Cardiac muscle cell (in vitro differentiated cells and primary cell): ENCODE results near the gene TMEM126A. TPM values are rescaled to one million over a fixed set of nuclear protein-coding genes. Genes with fewer than 3 reads are reported as not detected.
A peak's percentile ranks its signal among the peaks of the same experiment; 100 is the strongest.
"Not testable (repeated sequence)": the region's sequence is repeated elsewhere in the genome, so short reads cannot be mapped to it uniquely, and the experiment has no call there.

Experiments
- DNase-seq, 2 donors: peaks; one replicate each; pipeline versions ENCODE4 v3.0.0 to v3.0.0-alpha.2; 2010 to 2017; ENCODE audit warnings: low read depth in 1 of 2, low spot score in 1 of 2
- H3K27ac ChIP-seq: fragments of 200-600 bp; sonication (generic); 2 replicates; pipeline ENCODE4 v1.5.1; 2016
- H3K27me3 ChIP-seq: fragments of 200-600 bp; sonication (generic); 2 replicates; pipeline ENCODE4 v1.6.0; 2016; ENCODE audit warnings: control low read depth
- H3K36me3 ChIP-seq: fragments of 200-600 bp; sonication (generic); 2 replicates; pipeline ENCODE4 v1.5.1; 2016; ENCODE audit warnings: control low read depth
- H3K4me1 ChIP-seq: fragments of 200-600 bp; sonication (generic); 2 replicates; pipeline ENCODE4 v1.8.1; 2017; ENCODE audit warnings: low read depth, mild to moderate bottlenecking, mixed run types
- H3K4me3 ChIP-seq: fragments of 200-600 bp; sonication (generic); 2 replicates; pipeline ENCODE4 v1.5.1; 2016; ENCODE audit warnings: mild to moderate bottlenecking
- H3K9me3 ChIP-seq: fragments of 200-600 bp; sonication (generic); 2 replicates; pipeline ENCODE4 v1.5.1; 2017; ENCODE audit warnings: low read depth, mild to moderate bottlenecking, control low read depth
- polyA plus RNA-seq: library from polyadenylated mRNA; unstranded; fragments of >200 nt; fragmentation: Nextera tagmentation; extraction: Ambion mirVana; gene quantifications from 2 replicates; pipeline ENCODE4 v1.2.1, GENCODE V29; 2016
- total RNA-seq: library from RNA; depleted of rRNA; stranded (reverse); fragments of >200 nt; gene quantifications from 2 replicates; pipeline ENCODE4 v1.2.3, GENCODE V29; 2016
- TF ChIP-seq, protein P1 (sequence below): IDR thresholded peaks from 2 replicates; pipeline ENCODE4 v1.5.1; 2012; ENCODE audit warnings: low read depth, mild to moderate bottlenecking, low read length

TMEM126A gene
- total and polyA plus RNA-seq, 2 experiments from 2014 or later, result 13.1 to 42.9 TPM

DNA sequence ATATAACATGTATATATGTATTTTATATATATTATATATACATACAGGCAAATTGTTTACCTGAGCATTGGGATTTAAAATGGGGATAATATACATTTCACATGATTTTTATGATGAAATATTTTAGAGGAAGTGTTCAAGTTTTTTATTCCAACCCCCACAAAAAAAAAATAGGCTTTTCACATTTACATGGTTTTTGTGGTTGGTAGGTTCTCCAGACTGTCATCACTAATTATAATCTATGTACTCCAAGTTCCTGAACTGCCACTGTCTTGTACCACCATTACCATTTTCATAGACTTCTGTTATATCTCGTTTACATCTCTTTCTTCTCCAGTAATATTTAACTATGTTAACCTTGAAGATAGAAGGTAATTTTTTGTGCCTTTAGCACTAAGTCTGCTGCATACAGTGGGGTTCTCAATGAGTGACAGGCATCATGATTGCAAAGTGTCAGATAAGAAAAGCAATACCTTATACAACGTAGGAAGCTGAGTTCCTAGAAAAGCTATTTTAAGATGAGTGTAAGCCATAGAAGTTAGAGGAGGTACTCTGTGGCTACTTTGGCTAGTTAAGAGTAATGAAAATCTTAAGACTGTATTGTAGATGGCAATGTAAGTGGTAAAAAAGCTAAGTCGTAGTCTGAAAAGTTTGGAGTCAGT lies 5.2 kb downstream of the TMEM126A start:
- TF ChIP-seq, protein P1, sequence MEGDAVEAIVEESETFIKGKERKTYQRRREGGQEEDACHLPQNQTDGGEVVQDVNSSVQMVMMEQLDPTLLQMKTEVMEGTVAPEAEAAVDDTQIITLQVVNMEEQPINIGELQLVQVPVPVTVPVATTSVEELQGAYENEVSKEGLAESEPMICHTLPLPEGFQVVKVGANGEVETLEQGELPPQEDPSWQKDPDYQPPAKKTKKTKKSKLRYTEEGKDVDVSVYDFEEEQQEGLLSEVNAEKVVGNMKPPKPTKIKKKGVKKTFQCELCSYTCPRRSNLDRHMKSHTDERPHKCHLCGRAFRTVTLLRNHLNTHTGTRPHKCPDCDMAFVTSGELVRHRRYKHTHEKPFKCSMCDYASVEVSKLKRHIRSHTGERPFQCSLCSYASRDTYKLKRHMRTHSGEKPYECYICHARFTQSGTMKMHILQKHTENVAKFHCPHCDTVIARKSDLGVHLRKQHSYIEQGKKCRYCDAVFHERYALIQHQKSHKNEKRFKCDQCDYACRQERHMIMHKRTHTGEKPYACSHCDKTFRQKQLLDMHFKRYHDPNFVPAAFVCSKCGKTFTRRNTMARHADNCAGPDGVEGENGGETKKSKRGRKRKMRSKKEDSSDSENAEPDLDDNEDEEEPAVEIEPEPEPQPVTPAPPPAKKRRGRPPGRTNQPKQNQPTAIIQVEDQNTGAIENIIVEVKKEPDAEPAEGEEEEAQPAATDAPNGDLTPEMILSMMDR, result no peak
- DNase-seq, result no peak
- no peaks in the 10 kb centered on the region for H3K27me3 ChIP-seq
- peaks cover 30% of the 10 kb centered on the region for H3K36me3 ChIP-seq
- H3K27ac ChIP-seq, result peak overlapping the region; percentile 59
- H3K9me3 ChIP-seq, result no peaks in the 10 kb centered on the region
- H3K4me3 ChIP-seq, result no peak overlapping the region
- H3K4me1 ChIP-seq, result peaks cover 9% of the 10 kb centered on the region

DNA sequence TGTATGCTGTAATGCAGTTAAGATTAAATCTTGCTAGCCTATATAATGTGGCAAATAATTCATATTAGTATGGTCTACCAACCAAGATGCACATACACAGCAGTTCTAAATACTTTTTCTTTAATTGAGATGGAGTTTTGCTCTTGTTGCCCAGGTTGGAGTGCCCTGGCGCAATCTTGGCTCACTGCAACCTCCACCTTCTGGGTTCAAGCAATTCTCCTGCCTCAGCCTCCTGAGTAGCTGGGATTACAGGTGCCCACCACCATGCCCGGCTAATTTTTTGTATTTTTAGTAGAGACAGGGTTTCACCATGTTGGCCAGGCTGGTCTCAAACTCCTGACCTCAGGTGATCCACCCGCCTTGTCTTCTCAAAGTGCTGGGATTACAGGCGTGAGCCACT lies 6.6 kb downstream of the TMEM126A start:
- H3K27me3 ChIP-seq, DNase-seq, H3K4me3 ChIP-seq, H3K4me1 ChIP-seq, H3K27ac ChIP-seq, H3K9me3 ChIP-seq: not testable (repeated sequence)
- H3K36me3 ChIP-seq, result peaks cover 43% of the 10 kb centered on the region

DNA sequence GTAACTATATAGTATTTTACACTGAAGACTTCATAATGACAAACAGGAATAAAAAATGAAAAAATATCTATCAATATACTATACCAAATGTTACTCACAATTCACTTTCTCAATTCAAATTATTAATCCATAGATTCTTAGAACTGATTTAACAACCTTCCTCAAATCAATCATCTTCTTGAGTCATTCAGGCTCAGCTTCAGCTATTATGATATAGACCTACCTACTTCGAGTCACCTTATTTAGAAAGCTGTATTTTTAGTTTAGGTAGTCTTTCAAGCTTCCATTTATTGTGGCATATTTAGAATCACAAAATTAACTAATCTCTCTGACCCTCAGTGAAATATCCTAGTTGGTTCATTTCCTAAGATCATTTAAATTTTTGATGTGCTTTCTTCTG lies 9.0 kb downstream of the TMEM126A start:
- H3K27me3 ChIP-seq, result no peaks in the 10 kb centered on the region
- no peak for DNase-seq
- peaks cover 59% of the 10 kb centered on the region for H3K36me3 ChIP-seq
- no peak overlapping the region for H3K27ac ChIP-seq
- no peak overlapping the region for H3K4me3 ChIP-seq
- H3K9me3 ChIP-seq, result no peaks in the 10 kb centered on the region
- TF ChIP-seq, protein P1, result no peak
- peaks cover 22% of the 10 kb centered on the region for H3K4me1 ChIP-seq

DNA sequence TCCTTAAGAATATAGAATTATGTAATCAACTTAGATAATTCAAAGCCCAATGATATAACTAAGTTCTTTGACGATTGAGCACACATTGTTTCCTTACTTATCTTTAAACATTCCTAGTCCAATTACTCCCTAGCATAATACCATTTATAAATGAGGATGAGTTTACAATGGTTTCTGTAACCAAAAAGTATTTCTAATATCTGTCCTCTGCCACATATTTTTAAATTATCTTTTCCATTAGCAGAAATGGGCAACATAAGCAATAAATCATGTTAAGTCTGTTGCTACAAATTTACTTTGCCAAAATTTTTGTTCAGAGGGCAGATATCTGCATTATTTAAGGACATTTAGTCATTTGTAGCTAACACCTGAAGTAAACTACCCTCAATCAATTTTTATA lies 10.4 kb downstream of the TMEM126A start:
- no peak overlapping the region for H3K4me3 ChIP-seq
- no peaks in the 10 kb centered on the region for H3K9me3 ChIP-seq
- H3K27ac ChIP-seq, result no peak overlapping the region
- TF ChIP-seq, protein P1, result no peak
- H3K27me3 ChIP-seq, result no peaks in the 10 kb centered on the region
- peaks cover 63% of the 10 kb centered on the region for H3K36me3 ChIP-seq
- H3K4me1 ChIP-seq, result peaks cover 32% of the 10 kb centered on the region
- DNase-seq, result peak in 1 of 2 donors; percentile 33

DNA sequence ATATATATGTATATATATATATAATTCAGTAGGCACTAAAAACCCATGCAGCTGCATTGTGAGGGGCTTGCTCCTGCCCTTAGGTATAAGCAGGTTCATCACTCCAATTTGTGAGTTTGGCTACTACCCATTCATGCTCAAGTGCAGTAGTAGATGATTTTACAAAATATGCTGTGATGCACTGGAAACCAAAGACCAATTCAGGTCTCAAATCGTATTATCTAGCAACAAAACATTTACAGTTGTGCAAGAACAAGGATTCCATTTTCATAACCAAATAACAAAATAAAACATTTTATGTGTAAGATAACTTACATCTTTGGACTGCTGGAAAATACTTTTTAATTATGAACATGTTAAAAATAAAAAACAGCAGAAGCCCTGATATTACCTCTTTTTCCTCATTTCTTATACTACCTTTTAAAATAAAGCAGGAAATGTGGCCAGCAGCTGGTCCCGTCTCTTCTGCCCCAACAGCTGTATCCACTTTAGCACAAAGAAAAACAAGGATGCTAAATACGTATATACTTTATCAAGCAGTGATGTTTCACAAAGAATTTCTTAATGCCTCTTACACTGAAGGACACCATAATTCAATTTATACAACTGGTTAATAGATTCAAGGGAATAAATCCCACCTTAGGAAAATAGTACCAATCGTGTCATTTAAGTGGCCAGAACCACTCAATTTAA lies 14.4 kb downstream of the TMEM126A start:
- DNase-seq, result peak in 1 of 2 donors; percentile 32
- TF ChIP-seq, protein P1, result no peak

More for the DNA sequence above, 14.4 kb downstream of the TMEM126A start:
- Histone ChIP-seq H3K9me3 (no peaks in the 10 kb centered on the region), H3K4me3 (peak overlapping the region; percentile 65), H3K4me1 (peaks cover 27% of the 10 kb centered on the region), H3K36me3 (peaks cover 39% of the 10 kb centered on the region), H3K27ac (peak overlapping the region; percentile 96), H3K27me3 (no peaks in the 10 kb centered on the region)
